Left lung (tissue), 10 donors: Measurements from ENCODE around the gene PAFAH1B1. TPM values are rescaled to one million over a fixed set of nuclear protein-coding genes. Genes with fewer than 3 reads are reported as not detected.
A peak's percentile ranks its signal among the peaks of the same experiment; 100 is the strongest.
"Not testable (repeated sequence)": the region's sequence is repeated elsewhere in the genome, so short reads cannot be mapped to it uniquely, and the experiment has no call there.

Source experiments
- ATAC-seq: fragments of 200-7000 bp; cut with Tn5 transposase; one replicate; pipeline ENCODE4 v1.9.1; 2020; ENCODE audit warnings: moderate library complexity
- DNase-seq, 4 donors: peaks; one replicate each; pipeline ENCODE4 v3.0.0-alpha.2; 2013 to 2020
- H3K27ac ChIP-seq, 2 donors: fragments of 200-600 bp; sonication (generic) in 1 of 2; one replicate each; pipeline versions ENCODE4 v1.5.0 to v1.8.0; 2020 to 2021
- H3K27me3 ChIP-seq, 2 donors: fragments of 200-600 bp; sonication (generic) in 1 of 2; one replicate each; pipeline versions ENCODE4 v1.5.0 to v1.8.0; 2020 to 2021
- H3K36me3 ChIP-seq, 2 donors: fragments of 200-600 bp; sonication (generic) in 1 of 2; one replicate each; pipeline versions ENCODE4 v1.5.0 to v1.8.0; 2020 to 2021
- H3K4me1 ChIP-seq, 2 donors: fragments of 200-600 bp; one replicate each; pipeline ENCODE4 v1.8.0; 2021
- H3K4me3 ChIP-seq, 2 donors: fragments of 200-600 bp; sonication (generic) in 1 of 2; one replicate each; pipeline versions ENCODE4 v1.5.0 to v1.8.0; 2020 to 2021; ENCODE audit warnings: mild to moderate bottlenecking in 1 of 2
- H3K9me3 ChIP-seq, 2 donors: fragments of 200-600 bp; sonication (generic) in 1 of 2; one replicate each; pipeline versions ENCODE4 v1.5.0 to v1.8.0; 2020 to 2021
- intact Hi-C, 2 donors: fragments of 100-400 bp; cut with DNase I; formaldehyde crosslinking; loops; one replicate each; pipeline versions ENCODE4 v1.11.2 to v1.14.2; 2022
- polyA plus RNA-seq, 6 donors: library from polyadenylated mRNA; unstranded; fragments of 120-200 nt; gene quantifications; one replicate each; pipeline ENCODE4 v1.2.1, GENCODE V29; 2013; ENCODE audit not compliant: insufficient read length in 6 of 6
- total RNA-seq, 2 donors: library from RNA; stranded (reverse); fragmentation: NEBNext Ultra II Directional; extraction: Animal tissue kit (Norgen Biotek cat#: 25700); gene quantifications; one replicate each; pipeline ENCODE4 v1.2.1, GENCODE V29; 2021
- TF ChIP-seq, protein P1 (sequence below), 2 donors: fragments of 200-600 bp; sonication (generic) in 1 of 2; IDR thresholded peaks; one replicate each; pipeline versions ENCODE4 v1.5.0 to v1.8.0; 2021; ENCODE audit warnings: antibody characterized with exemption in 2 of 2
- donor health status: DM: no; HTN: yes; CAD: no.
- donor health status: DM: no; HTN: no; CAD: no.

PAFAH1B1 gene
- total and polyA plus RNA-seq, 8 donors = 135 to 188 (median 151) TPM

DNA sequence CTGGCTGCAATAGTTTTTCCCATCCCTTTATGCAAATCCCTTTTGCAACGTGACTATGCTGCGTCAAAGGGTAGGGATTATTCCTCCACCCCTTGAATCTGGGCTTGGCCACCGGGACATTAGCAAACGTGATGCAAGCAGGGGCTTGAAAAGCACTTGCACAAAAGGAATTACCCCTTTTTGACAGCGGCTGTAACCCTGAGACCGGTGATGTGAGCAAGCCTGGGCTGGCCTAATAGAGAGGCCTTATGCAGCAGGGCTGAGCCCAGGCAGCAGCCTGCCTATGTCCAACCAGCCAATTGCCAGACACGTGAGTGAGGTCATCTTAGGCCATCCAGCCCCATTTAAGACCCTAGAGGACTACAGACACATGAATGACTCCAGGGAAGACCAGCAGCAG, 30.4 kb upstream of the PAFAH1B1 start:
- intact Hi-C loops = no loop called here
- Histone ChIP-seq H3K4me1 (no peaks in the 10 kb centered on the region), H3K27me3 (no peaks in the 10 kb centered on the region), H3K36me3 (no peaks in the 10 kb centered on the region), H3K27ac (no peak overlapping the region), H3K9me3 (peaks cover 0 to 7% of the 10 kb centered on the region in 2 donors), H3K4me3 (no peak overlapping the region)
- TF ChIP-seq, protein P1, sequence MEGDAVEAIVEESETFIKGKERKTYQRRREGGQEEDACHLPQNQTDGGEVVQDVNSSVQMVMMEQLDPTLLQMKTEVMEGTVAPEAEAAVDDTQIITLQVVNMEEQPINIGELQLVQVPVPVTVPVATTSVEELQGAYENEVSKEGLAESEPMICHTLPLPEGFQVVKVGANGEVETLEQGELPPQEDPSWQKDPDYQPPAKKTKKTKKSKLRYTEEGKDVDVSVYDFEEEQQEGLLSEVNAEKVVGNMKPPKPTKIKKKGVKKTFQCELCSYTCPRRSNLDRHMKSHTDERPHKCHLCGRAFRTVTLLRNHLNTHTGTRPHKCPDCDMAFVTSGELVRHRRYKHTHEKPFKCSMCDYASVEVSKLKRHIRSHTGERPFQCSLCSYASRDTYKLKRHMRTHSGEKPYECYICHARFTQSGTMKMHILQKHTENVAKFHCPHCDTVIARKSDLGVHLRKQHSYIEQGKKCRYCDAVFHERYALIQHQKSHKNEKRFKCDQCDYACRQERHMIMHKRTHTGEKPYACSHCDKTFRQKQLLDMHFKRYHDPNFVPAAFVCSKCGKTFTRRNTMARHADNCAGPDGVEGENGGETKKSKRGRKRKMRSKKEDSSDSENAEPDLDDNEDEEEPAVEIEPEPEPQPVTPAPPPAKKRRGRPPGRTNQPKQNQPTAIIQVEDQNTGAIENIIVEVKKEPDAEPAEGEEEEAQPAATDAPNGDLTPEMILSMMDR (IDR thresholded peaks at IDR 0.05) = no peak
- ATAC-seq = no peak
- DNase-seq = no peak

DNA sequence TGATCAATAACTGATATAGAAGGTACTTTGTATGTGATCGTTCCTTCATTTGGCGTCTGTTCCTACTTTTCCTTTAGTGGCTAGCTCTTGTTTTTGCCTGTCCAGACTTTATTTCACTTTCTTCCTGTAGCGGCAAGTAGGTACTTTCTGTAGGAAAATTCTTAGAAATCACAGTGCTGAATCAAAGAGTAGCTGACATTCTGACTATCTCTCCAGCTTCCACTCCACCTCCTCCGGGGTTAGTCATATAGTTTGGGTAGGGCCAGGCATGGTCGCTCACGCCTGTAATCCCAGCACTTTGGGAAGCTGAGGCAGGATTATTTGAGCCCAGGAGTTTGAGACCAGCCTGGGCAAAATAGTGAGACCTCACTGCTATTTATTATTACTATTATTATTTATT, 29.9 kb upstream of the PAFAH1B1 start:
- no peak overlapping the region for H3K4me3 ChIP-seq
- no peaks in the 10 kb centered on the region for H3K27me3 ChIP-seq
- intact Hi-C loops = no loop called here
- no peak overlapping the region for H3K27ac ChIP-seq
- TF ChIP-seq, protein P1 (IDR thresholded peaks at IDR 0.05) = no peak
- ATAC-seq (no peak), DNase-seq (no peak)
- H3K4me1 ChIP-seq = no peaks in the 10 kb centered on the region
- H3K36me3 ChIP-seq = no peaks in the 10 kb centered on the region
- H3K9me3 ChIP-seq = peaks cover 0 to 7% of the 10 kb centered on the region in 2 donors

DNA sequence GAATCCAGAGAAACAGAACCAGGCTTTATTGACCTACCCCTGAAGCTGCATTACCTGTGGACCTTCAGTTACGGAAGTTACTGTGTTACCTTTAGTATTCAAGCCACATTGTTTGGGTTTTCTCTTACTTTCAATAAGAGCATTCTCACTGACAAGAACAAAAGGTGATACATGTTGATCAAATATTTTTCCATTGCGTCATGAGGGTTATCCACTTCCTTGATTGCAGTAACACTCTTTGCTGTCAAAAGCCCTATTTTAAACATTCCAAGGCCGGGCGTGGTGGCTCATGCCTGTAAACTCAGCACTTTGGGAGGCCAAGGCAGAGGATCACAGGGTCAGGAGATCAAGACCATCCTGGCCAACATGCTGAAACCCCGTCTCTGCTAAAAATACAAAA, 28.6 kb upstream of the PAFAH1B1 start:
- ATAC-seq (peak; percentile 92), DNase-seq (peak in 2 of 4 donors; percentile 24 to 68)
- Histone ChIP-seq H3K36me3 (no peaks in the 10 kb centered on the region), H3K27me3 (no peaks in the 10 kb centered on the region), H3K9me3 (peaks cover 0 to 7% of the 10 kb centered on the region in 2 donors), H3K4me1 (no peaks in the 10 kb centered on the region), H3K4me3 (no peak overlapping the region), H3K27ac (peak overlapping the region; percentile 46 to 56)
- TF ChIP-seq, protein P1 (IDR thresholded peaks at IDR 0.05) = no peak
- intact Hi-C loops = no loop called here

DNA sequence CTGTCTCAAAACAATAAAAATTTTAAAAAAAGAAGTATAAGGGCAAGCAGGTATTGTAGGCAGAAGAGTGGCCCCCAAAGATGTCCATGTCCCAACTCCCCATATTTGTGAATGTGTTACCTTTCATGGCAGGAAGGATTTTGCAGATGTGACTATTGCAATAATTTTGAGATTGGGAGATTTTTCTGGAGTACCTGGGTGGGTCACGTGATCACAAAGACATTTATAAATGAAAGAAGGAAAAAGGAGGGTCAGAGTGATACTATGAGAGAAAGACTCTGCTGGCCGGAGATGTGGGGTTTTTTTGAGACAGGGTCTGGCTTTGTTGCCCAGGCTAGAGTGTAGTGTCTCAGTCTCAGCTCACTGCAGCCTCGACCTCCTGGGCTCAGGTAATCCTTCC, 27.4 kb upstream of the PAFAH1B1 start:
- H3K36me3 ChIP-seq = no peaks in the 10 kb centered on the region
- peaks cover 0 to 4% of the 10 kb centered on the region in 2 donors for H3K9me3 ChIP-seq
- no peaks in the 10 kb centered on the region for H3K4me1 ChIP-seq
- no peak overlapping the region for H3K4me3 ChIP-seq
- no peak for ATAC-seq
- no peaks in the 10 kb centered on the region for H3K27me3 ChIP-seq
- no peak overlapping the region for H3K27ac ChIP-seq
- TF ChIP-seq, protein P1 (IDR thresholded peaks at IDR 0.05) = no peak
- intact Hi-C loops = no loop called here
- DNase-seq = no peak

DNA sequence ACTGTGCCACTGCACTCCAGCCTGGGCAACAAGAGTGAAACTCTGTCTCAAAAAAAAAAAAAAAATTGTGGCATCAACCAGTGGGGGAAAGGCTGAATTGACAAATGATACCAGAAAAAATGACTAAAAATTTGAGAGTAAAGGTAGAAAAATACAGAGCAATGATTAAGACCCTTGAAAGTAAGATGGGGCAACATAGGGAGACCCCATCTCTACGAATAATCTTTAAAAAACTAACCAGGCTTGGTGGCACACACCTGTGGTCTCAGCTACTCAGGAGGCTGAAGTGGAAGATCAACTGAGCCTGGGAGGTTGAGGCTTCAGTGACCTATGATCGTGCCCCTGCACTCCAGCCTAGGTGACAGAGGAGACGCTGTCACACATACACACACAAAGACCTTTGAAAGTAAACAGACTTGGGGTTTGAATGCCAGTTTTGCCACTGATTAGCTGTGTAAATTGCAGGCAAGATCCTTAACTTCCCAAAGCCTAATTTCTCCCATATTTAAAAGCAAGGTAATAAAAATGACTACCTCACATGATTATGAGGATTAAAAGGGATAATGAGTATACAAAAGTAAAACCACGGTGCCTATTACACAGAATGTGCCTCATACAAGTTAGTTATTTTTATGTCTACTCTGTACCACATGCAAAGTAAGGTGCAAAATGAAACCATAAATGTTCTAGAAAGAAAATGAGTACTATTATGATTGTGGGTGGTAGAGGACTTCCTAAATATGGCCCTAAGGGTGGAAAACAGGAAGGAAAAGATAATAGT, 21.7 kb upstream of the PAFAH1B1 start:
- no peaks in the 10 kb centered on the region for H3K9me3 ChIP-seq
- DNase-seq = no peak
- no peaks in the 10 kb centered on the region for H3K27me3 ChIP-seq
- H3K4me3 ChIP-seq = no peak overlapping the region
- TF ChIP-seq, protein P1 (IDR thresholded peaks at IDR 0.05) = no peak
- intact Hi-C loops = no loop called here
- peak overlapping the region in 1 of 2 donors; percentile 26 for H3K27ac ChIP-seq
- peak; percentile 71 for ATAC-seq
- no peaks in the 10 kb centered on the region for H3K36me3 ChIP-seq
- no peaks in the 10 kb centered on the region for H3K4me1 ChIP-seq

DNA sequence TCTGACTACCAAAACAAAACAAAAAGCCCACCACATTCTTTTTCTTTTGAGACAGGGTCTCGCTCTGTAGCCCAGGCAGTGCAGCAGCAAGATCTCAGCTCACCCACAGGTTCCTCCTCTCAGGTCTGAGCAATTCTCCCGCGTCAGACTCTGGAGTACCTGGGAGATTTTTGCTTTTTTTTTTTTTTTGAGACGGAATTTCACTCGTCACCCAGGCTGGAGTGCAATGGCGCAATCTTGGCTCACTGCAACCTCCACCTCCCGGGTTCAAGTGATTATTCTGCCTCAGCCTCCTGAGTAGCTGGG, 21.2 kb upstream of the PAFAH1B1 start:
- H3K4me1 ChIP-seq, H3K4me3 ChIP-seq, DNase-seq, intact Hi-C loops, H3K9me3 ChIP-seq, H3K27me3 ChIP-seq, H3K36me3 ChIP-seq: not testable (repeated sequence)
- H3K27ac ChIP-seq = peak overlapping the region in 1 of 2 donors; percentile 26
- ATAC-seq = peak; percentile 89
